Heart right ventricle (tissue), 16 donors: ENCODE results near the gene KCTD6. TPM values are rescaled to one million over a fixed set of nuclear protein-coding genes. Genes with fewer than 3 reads are reported as not detected.

ENCODE experiments used
- ATAC-seq, 8 donors: fragments of 200-7000 bp; cut with Tn5 transposase; one replicate each; pipeline ENCODE4 v1.9.1; 2020; ENCODE audit warnings: mild to moderate bottlenecking in 8 of 8, moderate library complexity in 8 of 8, moderate number of reproducible peaks in 1 of 8
- DNase-seq, 2 donors: peaks; one replicate each; pipeline ENCODE4 v3.0.0-alpha.2; 2020
- H3K27ac ChIP-seq, 10 donors: fragments of 200-600 bp; sonication (generic) in 2 of 10; one replicate each; pipeline versions ENCODE4 v1.5.0 to v1.8.0; 2020 to 2022; ENCODE audit warnings: mild to moderate bottlenecking in 3 of 10
- H3K27me3 ChIP-seq, 7 donors: fragments of 200-600 bp; one replicate each; pipeline ENCODE4 v1.8.0; 2021 to 2022; ENCODE audit warnings: mild to moderate bottlenecking in 2 of 7
- H3K36me3 ChIP-seq, 9 donors: fragments of 200-600 bp; sonication (generic) in 1 of 9; one replicate each; pipeline versions ENCODE4 v1.5.0 to v1.8.0; 2020 to 2022; ENCODE audit warnings: mild to moderate bottlenecking in 2 of 9
- H3K4me1 ChIP-seq, 9 donors: fragments of 200-600 bp; sonication (generic) in 1 of 9; one replicate each; pipeline versions ENCODE4 v1.5.0 to v1.8.0; 2020 to 2022; ENCODE audit warnings: mild to moderate bottlenecking in 4 of 9
- H3K4me3 ChIP-seq, 10 donors: fragments of 200-600 bp; sonication (generic) in 2 of 10; one replicate each; pipeline versions ENCODE4 v1.5.0 to v1.8.0; 2020 to 2022; ENCODE audit warnings: mild to moderate bottlenecking in 7 of 10, moderate library complexity in 2 of 10
- H3K9me3 ChIP-seq, 11 donors: fragments of 200-600 bp in 10 of 11; sonication (generic) in 2 of 11; one replicate each; pipeline versions ENCODE4 v1.5.0 to v1.8.0; 2013 to 2022; ENCODE audit warnings: mild to moderate bottlenecking in 2 of 11, control low read depth in 1 of 11, moderate library complexity in 1 of 11
- CTCF ChIP-seq, 9 donors: fragments of 200-600 bp; sonication (generic) in 2 of 9; IDR thresholded peaks; one replicate each; pipeline versions ENCODE4 v1.5.0 to v1.8.0; 2021 to 2022; ENCODE audit warnings: antibody characterized with exemption in 9 of 9, mild to moderate bottlenecking in 5 of 9, moderate library complexity in 1 of 9
- WGBS, 2 donors: extraction: QIAGEN DNeasy Blood & Tissue Kit; methylation state at CpG; one replicate each; pipeline ENCODE4 v1.1.7; 2013; ENCODE audit warnings: inconsistent platforms in 1 of 2; 5-methylcytosine and 5-hydroxymethylcytosine counted together
- intact Hi-C, 10 donors: fragments of 100-400 bp; cut with DNase I; formaldehyde crosslinking; loops; one replicate each; pipeline versions ENCODE4 v1.11.1 to v1.14.2; 2022
- polyA plus RNA-seq, 2 donors: library from polyadenylated mRNA; stranded (reverse); fragments of 200-250 nt; gene quantifications; one replicate each; pipeline ENCODE4 v1.2.3, GENCODE V29; 2013
- total RNA-seq, 10 donors: library from RNA; stranded (reverse); fragmentation: NEBNext Ultra II Directional in 3 of 10; extraction: Animal tissue kit (Norgen Biotek cat#: 25700) in 3 of 10; gene quantifications; one replicate each; pipeline versions ENCODE4 v1.2.1 to v1.2.4, GENCODE V29; 2021 to 2023
- donor health status: Arrhythmogenic right ventricular cardiomyopathy.
- donor health status: ischemic (EF 13 %, LVEDD 7.1; RV severe dilation, severe dysfunction).
- donor health status: healthy with polysubstance abuse.
- donor health status: DM: no; HTN: yes; CAD: no.
- donor health status: DM: no; HTN: no; CAD: no.
- donor health status: ischemic (EF 25% LVEDD 6.9; RV normal size, moderate dysfunction).
- donor health status: ischemic (EF 25% LVEDD 5.7; RV mildly dilated, moderate dysfunction).
- donor health status: healthy.
- donor health status: DM: yes; HTN: yes; CAD: no.
- donor health status: Ischemic cardiomyopathy.
- donor health status: ischemic (EF 35%, LVEDD 5.7; RV mildly dilated, moderate dysfunction).
- donor health status: nonischemic (EF 11% LVEDD 7.7; RV severe dilation, severe dysfunction).
- donor health status: DM: yes; HTN: yes; CAD: no.
- donor health status: PGD.
- donor health status: ischemic (EF 29% LVEDD 5.4; RV normal size, mild dysfunction).
- donor health status: nonischemic (EF 23%, LVEDD 6.1; RV moderate dilation, normal function).

KCTD6 gene
- total and polyA plus RNA-seq, 12 donors: 3.6 to 12.7 (median 7.2) TPM

DNA sequence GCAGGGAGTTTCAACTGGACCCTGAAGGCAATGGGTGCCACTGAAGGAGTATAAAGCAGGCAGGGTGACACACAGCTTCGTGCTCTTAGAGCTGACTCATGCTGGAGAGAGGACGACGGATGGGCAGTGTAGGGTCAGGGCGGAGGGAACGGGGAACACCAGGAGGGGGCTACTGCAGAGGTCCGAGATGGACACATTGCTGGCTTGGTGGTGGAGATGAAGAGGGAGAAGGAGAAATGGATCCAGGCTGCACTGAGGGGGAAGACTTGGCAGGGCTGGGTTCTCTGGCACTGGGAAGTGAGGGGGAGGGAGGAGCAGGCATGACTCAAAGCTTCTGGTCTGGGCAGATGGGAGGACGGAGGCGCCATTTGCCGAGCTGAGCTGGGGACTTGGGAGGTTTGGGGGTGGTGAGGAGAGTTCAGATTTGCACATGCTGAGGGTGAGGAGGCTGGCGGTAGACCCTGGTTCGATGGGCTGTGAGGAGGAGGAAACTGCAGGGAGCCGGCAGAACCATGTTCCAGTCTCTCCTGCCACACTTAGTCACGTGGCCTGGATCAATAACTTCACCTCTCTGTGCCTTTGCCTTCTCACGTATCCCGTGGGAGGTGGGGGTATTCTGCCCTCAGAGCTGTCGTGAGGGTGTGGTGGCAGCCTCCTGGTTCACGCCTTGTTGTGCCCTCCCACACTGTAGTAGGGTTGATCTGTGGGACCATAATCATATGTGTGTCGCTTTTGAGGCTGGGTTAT is 4.6 kb upstream of the KCTD6 start:
- DNase-seq: peak; percentile 18 to 19
- 66 to 81% methylated on average over 18 of the region's 18 CpGs for WGBS, 2 donors
- no peak for TF ChIP-seq CTCF (IDR thresholded peaks at IDR 0.05)
- Histone ChIP-seq H3K27me3 (no peaks in the 10 kb centered on the region), H3K27ac (peak overlapping the region in 1 of 10 donors; percentile 26), H3K4me3 (no peak overlapping the region), H3K36me3 (no peaks in the 10 kb centered on the region), H3K4me1 (peaks cover 0 to 70% (median 29%) of the 10 kb centered on the region in 9 donors), H3K9me3 (no peaks in the 10 kb centered on the region)
- ATAC-seq: no peak
- intact Hi-C loops: loop anchor here in 1 of 10 donors (5.0 kb wide), 1 partner anchor 55 kb away; the partner anchor contains the start of gene PDHB

- no peak overlapping the region for H3K4me3 ChIP-seq
- H3K9me3 ChIP-seq: no peaks in the 10 kb centered on the region
- DNase-seq: no peak
- 42 to 52% methylated on average over 2 of the region's 2 CpGs for WGBS, 2 donors
- no peak for TF ChIP-seq CTCF (IDR thresholded peaks at IDR 0.05)
- peaks cover 3 to 70% (median 33%) of the 10 kb centered on the region in 9 donors for H3K4me1 ChIP-seq
- no peaks in the 10 kb centered on the region for H3K36me3 ChIP-seq
- intact Hi-C loops: loop anchor here in 1 of 10 donors (5.0 kb wide), 1 partner anchor 57 kb away; the partner anchor contains the start of gene PDHB
- no peak for ATAC-seq
- H3K27me3 ChIP-seq: no peaks in the 10 kb centered on the region
- H3K27ac ChIP-seq: no peak overlapping the region
These were observed 2.9 kb upstream of the KCTD6 start for GRCh38 chr3:58488967-58489366.

GRCh38 chr3:58490860-58491501 is 915 bp upstream of the KCTD6 start:
- 67% methylated on average over 19 of the region's 19 CpGs for WGBS, 2 donors
- Histone ChIP-seq H3K36me3 (no peaks in the 10 kb centered on the region), H3K4me3 (peak overlapping the region in 9 of 10 donors; percentile 40 to 96 (median 56)), H3K4me1 (peaks cover 5 to 73% (median 42%) of the 10 kb centered on the region in 9 donors), H3K9me3 (no peaks in the 10 kb centered on the region), H3K27ac (peak overlapping the region; percentile 32 to 94 (median 82)), H3K27me3 (no peaks in the 10 kb centered on the region)
- intact Hi-C loops: loop anchor here in 9 of 10 donors (1.0 to 10.0 kb wide), 7 partner anchors 41 to 159 kb away; partner anchors contain the start of genes PXK (in 6 of the 9) and PDHB (in 4 of the 9)
- TF ChIP-seq CTCF (IDR thresholded peaks at IDR 0.05): no peak
- ATAC-seq (peak in 6 of 8 donors; percentile 1 to 31 (median 13)), DNase-seq (peak in 1 of 2 donors; percentile 42)

- H3K36me3 ChIP-seq: peaks cover 0 to 4% (median 0%) of the 10 kb centered on the region in 9 donors
- H3K27me3 ChIP-seq: no peaks in the 10 kb centered on the region
- peak overlapping the region; percentile 63 to 88 (median 78) for H3K27ac ChIP-seq
- ATAC-seq (no peak), DNase-seq (no peak)
- no peaks in the 10 kb centered on the region for H3K9me3 ChIP-seq
- TF ChIP-seq CTCF (IDR thresholded peaks at IDR 0.05): no peak
- peak overlapping the region; percentile 26 to 96 (median 80) for H3K4me3 ChIP-seq
- 0 to 1% methylated on average over 15 of the region's 15 CpGs for WGBS, 2 donors
- H3K4me1 ChIP-seq: peaks cover 5 to 73% (median 57%) of the 10 kb centered on the region in 9 donors
- intact Hi-C loops: loop anchor here in 9 of 10 donors (2.0 to 10.0 kb wide), 7 partner anchors 40 to 160 kb away; partner anchors contain the start of genes PXK (in 8 of the 9), PDHB (in 3 of the 9) and ACOX2 (in 1 of the 9)
These were observed 604 bp downstream of the KCTD6 start for GRCh38 chr3:58492494-58492905.
